ENCODE results near the gene EDEM3.
"Not testable (repeated sequence)": the region's sequence is repeated elsewhere in the genome, so short reads cannot be mapped to it uniquely, and the experiment has no call there.

EDEM3 gene

DNA sequence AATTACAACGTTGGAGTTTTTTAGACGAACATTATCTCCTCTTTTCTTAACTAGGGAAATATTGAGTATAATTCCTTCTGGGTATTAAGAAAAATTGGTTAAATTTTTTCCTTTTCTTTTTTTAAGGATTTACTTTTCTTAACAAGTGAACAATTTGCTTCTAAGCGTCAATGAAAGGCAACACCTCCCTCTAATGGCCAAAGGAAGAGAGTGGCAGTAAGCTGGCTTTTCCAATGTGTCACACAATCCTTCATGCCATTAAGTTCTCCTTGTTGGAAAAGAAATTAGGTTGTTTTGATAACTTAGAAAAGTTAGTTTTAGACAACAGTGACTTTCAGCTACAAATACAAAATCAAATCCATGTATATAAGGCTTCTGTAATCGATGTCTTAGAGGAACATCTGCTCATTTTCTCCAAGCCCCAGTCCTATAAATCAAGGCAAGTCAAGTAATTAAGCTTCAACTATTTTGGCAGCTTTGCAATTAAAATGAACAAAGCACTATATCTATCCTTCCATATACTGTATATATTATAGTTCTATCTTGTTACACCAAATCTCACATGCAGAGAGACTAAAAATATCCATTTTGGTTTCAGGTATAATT, 62.8 kb downstream of the EDEM3 start:
- no peak overlapping the region for H3K27ac ChIP-seq
- TF ChIP-seq, protein P1, sequence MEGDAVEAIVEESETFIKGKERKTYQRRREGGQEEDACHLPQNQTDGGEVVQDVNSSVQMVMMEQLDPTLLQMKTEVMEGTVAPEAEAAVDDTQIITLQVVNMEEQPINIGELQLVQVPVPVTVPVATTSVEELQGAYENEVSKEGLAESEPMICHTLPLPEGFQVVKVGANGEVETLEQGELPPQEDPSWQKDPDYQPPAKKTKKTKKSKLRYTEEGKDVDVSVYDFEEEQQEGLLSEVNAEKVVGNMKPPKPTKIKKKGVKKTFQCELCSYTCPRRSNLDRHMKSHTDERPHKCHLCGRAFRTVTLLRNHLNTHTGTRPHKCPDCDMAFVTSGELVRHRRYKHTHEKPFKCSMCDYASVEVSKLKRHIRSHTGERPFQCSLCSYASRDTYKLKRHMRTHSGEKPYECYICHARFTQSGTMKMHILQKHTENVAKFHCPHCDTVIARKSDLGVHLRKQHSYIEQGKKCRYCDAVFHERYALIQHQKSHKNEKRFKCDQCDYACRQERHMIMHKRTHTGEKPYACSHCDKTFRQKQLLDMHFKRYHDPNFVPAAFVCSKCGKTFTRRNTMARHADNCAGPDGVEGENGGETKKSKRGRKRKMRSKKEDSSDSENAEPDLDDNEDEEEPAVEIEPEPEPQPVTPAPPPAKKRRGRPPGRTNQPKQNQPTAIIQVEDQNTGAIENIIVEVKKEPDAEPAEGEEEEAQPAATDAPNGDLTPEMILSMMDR (IDR thresholded peaks at IDR 0.05), result peak; percentile 97
- no peak for TF ChIP-seq ZFX (IDR thresholded peaks at IDR 0.05; ENCODE audit: borderline replicate concordance)

DNA sequence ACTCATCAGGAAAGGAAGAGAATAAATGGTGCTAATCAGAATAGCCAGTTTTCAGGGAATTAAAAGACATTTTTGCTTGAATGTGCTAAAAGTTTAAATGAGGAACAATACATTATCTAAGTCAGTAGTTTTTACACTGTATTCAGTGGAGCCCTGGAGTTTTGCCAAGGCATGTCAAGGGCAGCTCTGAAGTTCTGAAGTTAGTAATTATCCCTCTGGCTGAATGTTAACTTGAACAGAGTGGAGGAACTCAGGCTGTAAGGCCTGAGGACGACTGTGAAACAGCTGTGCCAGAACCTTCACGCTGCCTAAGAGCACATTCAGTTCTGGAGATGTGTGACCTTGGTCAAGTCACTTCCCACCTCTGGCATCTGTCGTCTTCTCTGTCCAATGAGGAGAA, 68.1 kb downstream of the EDEM3 start:
- no peak for TF ChIP-seq ZFX (IDR thresholded peaks at IDR 0.05; ENCODE audit: borderline replicate concordance)
- TF ChIP-seq, protein P1 (IDR thresholded peaks at IDR 0.05), result no peak
- H3K27ac ChIP-seq, result no peak overlapping the region

DNA sequence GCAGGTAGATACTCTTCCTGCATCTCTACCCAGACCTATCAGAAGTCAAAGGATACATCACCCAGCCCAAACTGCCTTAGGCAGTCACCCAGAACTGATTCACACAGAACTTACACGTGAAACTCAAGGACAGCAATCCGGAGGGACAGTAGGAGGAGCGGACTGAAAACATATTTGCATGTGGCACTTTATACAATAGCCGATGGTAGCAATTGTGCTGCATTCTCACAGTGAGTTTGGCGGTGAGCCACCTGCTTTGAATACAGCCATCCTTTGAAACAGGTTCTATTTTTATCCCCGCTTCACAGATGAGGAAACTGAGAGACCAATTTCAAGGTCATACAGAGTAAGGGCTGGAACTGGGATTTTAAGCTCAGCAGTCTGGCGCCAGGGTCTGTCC, 69.5 kb downstream of the EDEM3 start:
- TF ChIP-seq, protein P1 (IDR thresholded peaks at IDR 0.05), result no peak
- TF ChIP-seq ZFX (IDR thresholded peaks at IDR 0.05; ENCODE audit: borderline replicate concordance), result no peak

DNA sequence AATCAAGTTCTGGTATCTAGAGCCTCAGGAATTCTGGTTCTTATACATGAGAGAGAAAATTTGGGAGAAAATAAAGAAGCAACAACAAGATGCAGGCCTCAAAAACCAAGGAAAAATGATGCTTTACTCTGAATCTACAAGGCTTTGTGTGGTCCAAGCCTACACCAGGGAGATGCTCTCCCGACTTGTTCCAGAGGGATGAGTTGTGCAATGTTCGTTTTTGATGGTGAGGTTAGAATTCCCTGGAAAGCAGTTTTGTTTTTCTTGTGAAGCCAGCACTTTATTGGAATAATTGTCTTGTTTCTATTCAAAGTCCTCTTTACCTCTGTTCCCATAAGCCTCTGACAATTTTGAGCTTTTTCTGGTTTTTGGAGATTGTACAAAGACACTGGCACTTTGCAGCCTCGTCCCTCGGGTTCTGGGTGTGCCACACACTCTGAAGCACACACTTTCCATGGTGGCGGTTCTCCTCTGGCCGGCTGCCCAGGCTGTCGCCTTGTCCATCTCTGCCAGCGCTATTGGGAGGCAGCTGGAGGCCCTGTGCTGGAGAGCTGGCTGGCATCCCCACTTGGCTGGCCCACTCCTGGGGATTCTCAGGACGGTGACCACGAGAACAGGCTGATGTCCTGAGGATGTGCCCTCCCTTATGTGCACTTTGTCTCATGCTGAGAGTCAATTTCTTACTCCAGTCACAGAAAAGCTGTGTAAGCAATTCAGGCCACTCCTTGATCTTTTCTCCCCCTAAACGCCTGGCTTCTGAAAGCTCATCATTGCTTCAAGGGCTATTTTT, 70.2 kb downstream of the EDEM3 start:
- TF ChIP-seq ZFX (IDR thresholded peaks at IDR 0.05; ENCODE audit: borderline replicate concordance), result no peak
- TF ChIP-seq, protein P1 (IDR thresholded peaks at IDR 0.05), result no peak
- no peak overlapping the region for H3K27ac ChIP-seq

More for the DNA sequence above, 69.5 kb downstream of the EDEM3 start:
- no peak overlapping the region for H3K27ac ChIP-seq

DNA sequence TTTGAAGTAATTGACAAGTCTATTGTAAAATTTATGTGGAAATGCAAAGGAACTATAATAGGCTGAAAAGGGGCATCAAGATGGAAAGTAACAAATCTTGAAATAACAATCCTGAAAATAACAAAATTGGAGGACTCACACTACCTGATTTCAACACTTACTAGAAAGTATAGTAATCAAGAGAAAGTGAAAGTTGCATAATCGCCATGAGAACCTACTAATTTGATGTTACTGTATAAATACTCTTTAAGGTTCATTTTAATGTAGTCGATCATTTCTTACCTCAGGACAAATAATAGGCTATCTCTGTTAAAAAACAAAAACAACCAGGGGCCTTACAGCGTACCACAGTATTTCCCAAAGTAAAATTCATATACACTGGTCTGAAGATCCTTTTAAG, 71.7 kb downstream of the EDEM3 start:
- TF ChIP-seq, protein P1 (IDR thresholded peaks at IDR 0.05), result no peak
- no peak for TF ChIP-seq ZFX (IDR thresholded peaks at IDR 0.05; ENCODE audit: borderline replicate concordance)
- H3K27ac ChIP-seq, result no peak overlapping the region

DNA sequence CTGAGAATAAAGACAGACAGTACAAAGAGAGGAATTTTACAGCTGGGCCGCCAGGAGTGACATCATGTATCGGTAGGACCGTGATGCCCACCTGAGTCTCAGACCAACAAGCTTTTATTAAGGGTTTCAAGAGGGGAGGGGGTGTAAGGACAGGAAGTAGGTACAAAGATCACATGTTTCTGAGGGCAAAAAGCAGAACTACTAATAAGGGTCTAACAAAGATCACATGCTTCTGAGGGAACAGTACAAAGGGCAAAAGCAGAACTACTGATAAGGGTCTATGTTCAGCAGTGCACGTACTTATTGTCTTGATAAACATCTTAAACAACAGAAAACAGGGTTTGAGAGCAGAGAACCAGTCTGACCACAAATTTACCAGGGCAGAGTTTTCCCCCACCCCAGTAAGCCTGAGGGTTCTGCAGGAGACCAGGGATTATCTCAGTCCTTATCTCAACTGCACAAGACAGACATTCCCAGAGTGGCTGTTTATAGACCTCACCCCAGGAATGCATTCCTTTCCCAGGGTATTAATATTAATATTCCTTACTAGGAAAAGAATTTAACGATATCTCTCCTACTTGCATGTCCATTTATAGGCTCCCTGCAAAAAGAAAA, 73.9 kb downstream of the EDEM3 start:
- not testable (repeated sequence) for H3K27ac ChIP-seq

DNA sequence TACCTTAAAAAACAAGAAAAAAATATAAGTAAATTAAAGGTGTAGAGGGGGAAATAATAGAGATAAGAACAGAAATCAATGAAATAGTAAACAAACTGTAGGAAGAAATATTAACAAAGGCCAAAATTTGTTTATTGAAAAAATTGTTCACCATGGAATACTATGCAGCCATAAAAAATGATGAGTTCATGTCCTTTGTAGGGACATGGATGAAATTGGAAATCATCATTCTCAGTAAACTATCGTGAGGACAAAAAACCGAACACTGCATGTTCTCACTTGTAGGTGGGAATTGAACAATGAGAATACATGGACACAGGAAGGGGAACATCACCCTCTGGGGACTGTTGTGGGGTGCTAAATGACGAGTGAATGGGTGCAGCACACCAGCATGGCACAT, 75.2 kb downstream of the EDEM3 start:
- not testable (repeated sequence) for H3K27ac ChIP-seq

DNA sequence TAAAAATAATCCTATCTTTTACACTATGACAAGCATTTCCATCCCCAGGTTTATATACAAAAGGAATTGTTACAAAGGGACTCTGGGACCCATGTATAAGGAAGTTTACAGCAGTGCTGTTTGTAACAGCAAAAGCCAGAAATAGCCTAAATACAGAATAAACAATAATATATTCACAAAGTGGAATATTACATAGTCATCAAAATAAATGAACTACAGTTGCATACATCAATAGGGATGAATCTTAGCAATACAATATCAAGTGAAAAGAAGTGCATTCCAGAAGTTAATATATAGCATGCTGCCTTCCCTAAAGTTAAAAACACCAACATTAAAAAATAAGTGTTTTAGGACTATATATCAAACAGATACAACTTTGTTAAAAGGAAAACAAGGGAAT, 77.3 kb downstream of the EDEM3 start:
- TF ChIP-seq, protein P1 (IDR thresholded peaks at IDR 0.05), result no peak
- no peak overlapping the region for H3K27ac ChIP-seq
